ENCODE data around the gene TANC1.
"Not testable (repeated sequence)": the region's sequence is repeated elsewhere in the genome, so short reads cannot be mapped to it uniquely, and the experiment has no call there.

The TANC1 gene

GRCh38 chr2:159140070-159140769 is 171.8 kb downstream of the TANC1 start:
- DNase-seq (ENCODE audit: insufficient read length, low spot score) (no peak), FAIRE-seq (no peak)
- no peak for TF ChIP-seq CTCF (IDR thresholded peaks at IDR 0.05; ENCODE audit: insufficient read depth, missing control alignments)

GRCh38 chr2:159140821-159141220 is 172.4 kb downstream of the TANC1 start:
- TF ChIP-seq CTCF (IDR thresholded peaks at IDR 0.05; ENCODE audit: insufficient read depth, missing control alignments) = peak; percentile 8
- not testable (repeated sequence) for DNase-seq (ENCODE audit: insufficient read length, low spot score); FAIRE-seq

- no peak for FAIRE-seq
- TF ChIP-seq CTCF (IDR thresholded peaks at IDR 0.05; ENCODE audit: insufficient read depth, missing control alignments) = no peak
- DNase-seq (ENCODE audit: insufficient read length, low spot score) = no peak
Measured at GRCh38 chr2:159144776-159145614, 176.6 kb downstream of the TANC1 start.

GRCh38 chr2:159145745-159146354 is 177.4 kb downstream of the TANC1 start:
- no peak for TF ChIP-seq CTCF (IDR thresholded peaks at IDR 0.05; ENCODE audit: insufficient read depth, missing control alignments)
- FAIRE-seq = no peak
- DNase-seq (ENCODE audit: insufficient read length, low spot score) = no peak

GRCh38 chr2:159146996-159147666 is 178.7 kb downstream of the TANC1 start:
- FAIRE-seq = no peak
- no peak for DNase-seq (ENCODE audit: insufficient read length, low spot score)
- no peak for TF ChIP-seq CTCF (IDR thresholded peaks at IDR 0.05; ENCODE audit: insufficient read depth, missing control alignments)

GRCh38 chr2:159147690-159148089 is 179.2 kb downstream of the TANC1 start:
- TF ChIP-seq CTCF (IDR thresholded peaks at IDR 0.05; ENCODE audit: insufficient read depth, missing control alignments) = no peak
- FAIRE-seq = no peak
- DNase-seq (ENCODE audit: insufficient read length, low spot score) = no peak
